ENCODE measurements around the gene HCN1. TPM values are rescaled to one million over a fixed set of nuclear protein-coding genes. Genes with fewer than 3 reads are reported as not detected.

Gene HCN1
- total RNA-seq, 1 donor from 2014 or later: not detected

- DNase-seq (ENCODE audit: low spot score in 2 of 2, unreplicated experiment in 2 of 2): no peak
- Mint-ChIP-seq H3K9me3 (no peaks in the 10 kb centered on the region), H3K4me3 (no peak overlapping the region), H3K36me3 (no peaks in the 10 kb centered on the region), H3K27me3 (ENCODE audit: low read depth) (peaks cover 2% of the 10 kb centered on the region), H3K4me1 (no peaks in the 10 kb centered on the region), H3K27ac (no peak overlapping the region)
- TF ChIP-seq, protein P1, sequence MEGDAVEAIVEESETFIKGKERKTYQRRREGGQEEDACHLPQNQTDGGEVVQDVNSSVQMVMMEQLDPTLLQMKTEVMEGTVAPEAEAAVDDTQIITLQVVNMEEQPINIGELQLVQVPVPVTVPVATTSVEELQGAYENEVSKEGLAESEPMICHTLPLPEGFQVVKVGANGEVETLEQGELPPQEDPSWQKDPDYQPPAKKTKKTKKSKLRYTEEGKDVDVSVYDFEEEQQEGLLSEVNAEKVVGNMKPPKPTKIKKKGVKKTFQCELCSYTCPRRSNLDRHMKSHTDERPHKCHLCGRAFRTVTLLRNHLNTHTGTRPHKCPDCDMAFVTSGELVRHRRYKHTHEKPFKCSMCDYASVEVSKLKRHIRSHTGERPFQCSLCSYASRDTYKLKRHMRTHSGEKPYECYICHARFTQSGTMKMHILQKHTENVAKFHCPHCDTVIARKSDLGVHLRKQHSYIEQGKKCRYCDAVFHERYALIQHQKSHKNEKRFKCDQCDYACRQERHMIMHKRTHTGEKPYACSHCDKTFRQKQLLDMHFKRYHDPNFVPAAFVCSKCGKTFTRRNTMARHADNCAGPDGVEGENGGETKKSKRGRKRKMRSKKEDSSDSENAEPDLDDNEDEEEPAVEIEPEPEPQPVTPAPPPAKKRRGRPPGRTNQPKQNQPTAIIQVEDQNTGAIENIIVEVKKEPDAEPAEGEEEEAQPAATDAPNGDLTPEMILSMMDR (IDR thresholded peaks at IDR 0.05; ENCODE audit: unreplicated experiment): no peak
Observed at GRCh38 chr5:45417285-45417998, 278.7 kb downstream of the HCN1 start.

- TF ChIP-seq, protein P1 (IDR thresholded peaks at IDR 0.05; ENCODE audit: unreplicated experiment): no peak
- no peaks in the 10 kb centered on the region for H3K36me3 Mint-ChIP-seq
Observed at GRCh38 chr5:45414620-45415573, 281.3 kb downstream of the HCN1 start.

DNA sequence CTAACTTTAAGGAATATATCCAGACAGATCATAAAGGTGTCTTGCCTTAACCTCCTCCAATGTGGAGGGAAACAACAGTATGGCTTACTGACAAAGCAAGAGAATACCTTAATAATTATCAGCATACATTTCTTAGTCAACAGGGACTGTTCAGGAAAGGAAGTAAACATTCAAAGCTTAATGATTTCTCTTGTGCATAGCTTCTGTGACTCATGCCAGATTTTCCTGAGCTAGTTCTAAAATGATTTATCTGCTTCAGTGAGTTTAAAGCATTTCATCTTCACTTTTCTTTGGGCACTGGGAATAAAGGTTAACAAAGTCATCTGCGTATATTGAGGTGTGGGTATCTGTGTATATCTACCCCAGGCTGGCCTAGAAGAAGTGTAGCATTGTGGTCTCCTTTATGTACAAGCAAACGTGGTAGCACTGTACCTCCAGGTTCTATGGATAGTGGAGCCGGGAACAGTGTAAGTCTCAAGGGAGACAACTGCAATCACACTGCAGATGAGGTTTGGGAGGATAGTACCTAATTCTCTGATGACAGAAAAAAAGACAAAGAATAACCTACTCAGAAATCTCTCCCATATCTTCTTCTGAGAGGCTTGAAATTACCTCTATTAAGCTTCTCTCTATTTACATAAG is 284.1 kb downstream of the HCN1 start:
- no peaks in the 10 kb centered on the region for H3K9me3 Mint-ChIP-seq
- H3K27me3 Mint-ChIP-seq (ENCODE audit: low read depth): no peaks in the 10 kb centered on the region
- no peak overlapping the region for H3K27ac Mint-ChIP-seq
- H3K36me3 Mint-ChIP-seq: no peaks in the 10 kb centered on the region
- TF ChIP-seq, protein P1 (IDR thresholded peaks at IDR 0.05; ENCODE audit: unreplicated experiment): no peak
- no peaks in the 10 kb centered on the region for H3K4me1 Mint-ChIP-seq
- no peak for DNase-seq (ENCODE audit: low spot score in 2 of 2, unreplicated experiment in 2 of 2)
- no peak overlapping the region for H3K4me3 Mint-ChIP-seq

More at GRCh38 chr5:45414620-45415573, 281.3 kb downstream of the HCN1 start:
- Mint-ChIP-seq H3K27me3 (ENCODE audit: low read depth) (no peaks in the 10 kb centered on the region), H3K27ac (no peak overlapping the region), H3K4me3 (no peak overlapping the region), H3K9me3 (no peaks in the 10 kb centered on the region), H3K4me1 (no peaks in the 10 kb centered on the region)
- DNase-seq (ENCODE audit: low spot score in 2 of 2, unreplicated experiment in 2 of 2): no peak

GRCh38 chr5:45410304-45410995 is 285.7 kb downstream of the HCN1 start:
- no peak overlapping the region for H3K4me3 Mint-ChIP-seq
- H3K9me3 Mint-ChIP-seq: no peaks in the 10 kb centered on the region
- H3K4me1 Mint-ChIP-seq: no peaks in the 10 kb centered on the region
- H3K36me3 Mint-ChIP-seq: no peaks in the 10 kb centered on the region
- H3K27ac Mint-ChIP-seq: no peak overlapping the region
- H3K27me3 Mint-ChIP-seq (ENCODE audit: low read depth): no peaks in the 10 kb centered on the region
- TF ChIP-seq, protein P1 (IDR thresholded peaks at IDR 0.05; ENCODE audit: unreplicated experiment): no peak
- no peak for DNase-seq (ENCODE audit: low spot score in 2 of 2, unreplicated experiment in 2 of 2)

DNA sequence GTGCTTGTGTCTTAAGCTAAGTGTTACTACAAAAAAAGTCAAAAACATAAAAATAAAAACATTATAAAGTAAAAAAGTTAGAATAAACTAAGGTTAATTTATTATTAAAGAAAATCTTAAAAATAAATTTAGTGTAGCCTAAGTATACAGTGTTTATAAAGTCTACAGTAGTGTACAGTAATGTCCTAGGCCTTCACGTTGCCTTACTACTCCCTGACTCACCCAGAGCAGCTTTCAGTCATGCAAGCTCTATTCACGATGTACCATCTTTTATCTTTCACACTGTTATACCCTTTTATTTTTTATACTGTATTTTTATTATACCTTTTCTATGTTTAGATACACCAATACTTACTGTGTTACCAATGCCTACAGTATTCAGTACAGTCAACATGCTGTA is 288.1 kb downstream of the HCN1 start:
- Mint-ChIP-seq H3K4me1 (no peaks in the 10 kb centered on the region), H3K27me3 (ENCODE audit: low read depth) (no peaks in the 10 kb centered on the region), H3K4me3 (no peak overlapping the region), H3K27ac (no peak overlapping the region), H3K9me3 (no peaks in the 10 kb centered on the region), H3K36me3 (no peaks in the 10 kb centered on the region)
- TF ChIP-seq, protein P1 (IDR thresholded peaks at IDR 0.05; ENCODE audit: unreplicated experiment): no peak
- DNase-seq (ENCODE audit: low spot score in 2 of 2, unreplicated experiment in 2 of 2): no peak
